GM11168 (cell line): ENCODE data around the gene AP4S1.

Source experiments
- in situ Hi-C: fragments of 300-500 bp; cut with MboI; formaldehyde crosslinking; loops from one replicate; pipeline ENCODE4 v1.12.0; 2022; ENCODE audit warnings: low sequenced_read_pairs; ENCODE audit not compliant: unreplicated experiment

Gene AP4S1

GRCh38 chr14:31125231-31125630 lies 99.8 kb downstream of the AP4S1 start:
- in situ Hi-C loops: no loop called here

- in situ Hi-C loops: no loop called here
These were observed 101.2 kb downstream of the AP4S1 start for GRCh38 chr14:31126680-31127079.

- in situ Hi-C loops: no loop called here
These were observed 102.2 kb downstream of the AP4S1 start for GRCh38 chr14:31127690-31128089.

GRCh38 chr14:31128601-31129526 lies 103.4 kb downstream of the AP4S1 start:
- in situ Hi-C loops: no loop called here

- in situ Hi-C loops: no loop called here
These were observed 107.7 kb downstream of the AP4S1 start for GRCh38 chr14:31133133-31133532.

DNA sequence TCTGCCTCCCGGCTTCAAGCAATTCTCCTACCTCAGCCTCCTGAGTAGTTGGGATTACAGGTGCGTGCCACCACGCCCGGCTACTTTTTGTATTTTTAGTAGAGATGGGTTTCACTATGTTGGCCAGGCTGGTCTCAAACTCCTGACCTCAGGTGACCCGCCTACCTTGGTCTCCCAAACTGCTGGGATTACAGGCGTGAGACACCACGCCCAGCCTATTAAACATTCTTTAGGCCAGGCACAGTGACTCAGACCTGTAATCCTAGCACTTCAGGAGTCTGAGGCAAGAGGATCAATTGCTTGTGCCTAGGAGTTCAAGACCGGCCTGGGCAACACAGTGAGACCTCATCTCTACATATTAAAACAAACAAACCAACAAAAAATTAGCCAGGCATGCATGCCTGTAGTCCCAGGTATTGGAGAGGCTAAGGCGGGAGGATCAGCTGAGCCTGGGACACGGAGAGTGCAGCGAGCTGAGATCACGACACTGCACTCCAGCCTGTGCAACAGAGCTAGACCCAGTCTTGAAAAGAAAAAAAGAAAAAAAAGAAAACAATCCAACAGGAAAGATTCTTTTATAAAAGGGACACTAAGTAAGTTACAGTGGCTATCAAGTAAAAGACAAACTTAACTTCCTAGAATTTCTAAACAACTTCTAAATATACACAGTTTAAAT lies 111.9 kb downstream of the AP4S1 start:
- in situ Hi-C loops: no loop called here

GRCh38 chr14:31138301-31138700 lies 112.9 kb downstream of the AP4S1 start:
- in situ Hi-C loops: no loop called here

DNA sequence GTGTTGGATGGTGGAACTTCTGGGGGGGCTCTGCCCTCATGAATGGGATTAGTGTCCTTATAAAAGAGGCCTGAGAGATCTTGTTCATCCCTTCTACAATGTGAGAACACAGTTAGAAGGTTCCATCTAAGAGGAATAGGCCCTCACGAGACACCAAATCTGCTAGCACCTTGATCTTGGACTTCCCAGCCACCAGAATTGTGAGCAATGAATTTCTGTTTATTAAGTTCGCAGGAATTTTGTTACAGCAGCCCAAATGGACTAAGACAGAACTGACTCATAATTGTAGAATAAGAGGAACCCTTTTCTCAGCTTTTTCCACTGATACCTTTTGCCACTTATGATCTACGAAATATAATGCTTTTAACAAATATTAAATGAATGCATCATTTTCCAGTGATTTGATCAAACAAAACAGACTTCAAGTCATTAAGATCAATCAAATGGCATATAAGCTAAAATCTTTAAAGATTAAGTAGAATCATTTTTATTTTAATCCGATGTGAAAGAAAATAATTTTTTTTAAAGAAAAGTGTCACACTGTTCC lies 113.9 kb downstream of the AP4S1 start:
- in situ Hi-C loops: no loop called here

DNA sequence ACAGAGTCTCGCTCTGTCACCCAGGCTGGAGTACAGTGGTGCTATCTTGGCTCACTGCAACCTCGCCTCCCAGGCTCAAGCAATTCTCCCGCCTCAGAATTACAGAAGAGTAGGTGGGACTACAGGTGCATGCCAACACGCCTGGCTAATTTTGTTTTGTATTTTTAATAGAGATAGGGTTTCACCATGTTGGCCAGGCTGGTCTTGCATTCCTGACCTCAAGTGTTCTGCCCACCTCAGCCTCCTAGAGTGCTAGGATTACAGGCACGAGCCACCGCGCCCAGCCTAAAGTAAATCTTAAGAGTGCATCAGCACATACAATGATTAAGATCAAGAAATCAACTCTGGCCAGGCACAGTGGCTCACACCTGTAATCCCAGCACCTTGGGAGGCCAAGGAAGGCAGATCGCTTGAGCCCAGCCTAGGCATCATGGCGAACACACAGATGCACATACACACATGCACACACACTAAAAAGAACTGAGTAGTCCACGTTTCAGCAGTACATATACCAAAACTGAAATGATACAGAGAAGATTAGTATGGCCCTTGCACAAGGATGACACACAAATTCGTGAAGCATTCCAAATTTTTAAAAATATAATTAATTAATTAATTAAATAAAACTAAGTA lies 117.1 kb downstream of the AP4S1 start:
- in situ Hi-C loops: no loop called here
